B cell (primary cell): Measurements from ENCODE around the gene GET4. TPM values are rescaled to one million over a fixed set of nuclear protein-coding genes. Genes with fewer than 3 reads are reported as not detected.

ENCODE experiments used
- ATAC-seq: fragments of 200-7000 bp; cut with Tn5 transposase; one replicate; pipeline ENCODE4 v1.10.0; 2021; ENCODE audit warnings: low read depth, mild to moderate bottlenecking, moderate number of reproducible peaks, moderate library complexity
- CTCF ChIA-PET: fragments of 350-600 bp; sonication (Branson Sonifier 250); formaldehyde crosslinking; loops from one replicate; lab custom pipeline; 2021; ENCODE audit warnings: antibody characterized with exemption, inconsistent platforms; lab: Charles Lee
- POLR2A ChIA-PET: fragments of 350-600 bp; sonication (Branson Sonifier 250); formaldehyde crosslinking; loops from one replicate; lab custom pipeline; 2021; ENCODE audit warnings: antibody characterized with exemption; lab: Charles Lee
- DNase-seq: peaks from one replicate; pipeline ENCODE4 v3.0.0; 2013
- H2AFZ ChIP-seq: 2 replicates; pipeline ENCODE4 v1.6.1; 2012; ENCODE audit warnings: mild to moderate bottlenecking, low read depth, low read length; ENCODE audit not compliant: insufficient read depth, poor library complexity, severe bottlenecking
- H3K27ac ChIP-seq, 2 donors: 1 replicate in 1 of 2; 2 replicates in 1 of 2; pipeline ENCODE4 v1.5.1; 2012 to 2013; ENCODE audit warnings: low read length in 2 of 2, mild to moderate bottlenecking in 2 of 2, moderate library complexity in 1 of 2
- H3K27me3 ChIP-seq, 4 experiments: fragments of 200-600 bp in 1 of 4; sonication (generic) in 1 of 4; replicated peaks in 1 of 4; 1 replicate in 2 of 4; 2 replicates in 2 of 4; pipeline versions ENCODE4 v1.6.1 to v1.7.0; 2013 to 2016; ENCODE audit warnings: low read length in 3 of 4, mild to moderate bottlenecking in 2 of 4, mixed read lengths in 1 of 4, moderate library complexity in 1 of 4; ENCODE audit not compliant: insufficient read depth in 4 of 4, control insufficient read depth in 3 of 4; ENCODE audit errors: control extremely low read depth in 1 of 4
- H3K36me3 ChIP-seq, 2 experiments: replicated peaks in 1 of 2; 1 replicate in 1 of 2; 2 replicates in 1 of 2; pipeline versions ENCODE4 v1.6.1 to v1.7.1; 2013; ENCODE audit warnings: low read length in 1 of 2; ENCODE audit not compliant: insufficient read depth in 2 of 2, control insufficient read depth in 1 of 2; ENCODE audit errors: control extremely low read depth in 1 of 2, extremely low read depth in 1 of 2
- H3K4me1 ChIP-seq, 2 donors: fragments of 200-600 bp in 1 of 2; sonication (generic) in 1 of 2; 1 replicate in 1 of 2; 2 replicates in 1 of 2; pipeline versions ENCODE4 v1.5.1 to v1.6.1; 2013 to 2017; ENCODE audit warnings: low read length in 2 of 2; ENCODE audit not compliant: control insufficient read depth in 2 of 2, insufficient read depth in 2 of 2
- H3K4me2 ChIP-seq: replicated peaks from 2 replicates; pipeline ENCODE3; 2012; ENCODE audit warnings: mild to moderate bottlenecking, low read depth, low read length; ENCODE audit not compliant: poor library complexity, severe bottlenecking
- H3K4me3 ChIP-seq, 5 experiments: fragments of 200-600 bp in 1 of 5; sonication (generic) in 1 of 5; 1 replicate in 3 of 5; 2 replicates in 2 of 5; pipeline versions ENCODE4 v1.5.1 to v1.7.0; 2011 to 2016; ENCODE audit warnings: low read length in 4 of 5, mild to moderate bottlenecking in 4 of 5, low read depth in 2 of 5, control low read depth in 1 of 5, moderate library complexity in 1 of 5; ENCODE audit not compliant: insufficient read depth in 1 of 5; ENCODE audit errors: control extremely low read depth in 1 of 5, extremely low read depth in 1 of 5
- H3K79me2 ChIP-seq: fragments of 200-600 bp; sonication (generic); one replicate; pipeline ENCODE4 v1.6.0; 2016; ENCODE audit warnings: low read length; ENCODE audit not compliant: control insufficient read depth, insufficient read depth
- H3K9ac ChIP-seq: fragments of 200-600 bp; sonication (generic); 2 replicates; pipeline ENCODE4 v1.6.1; 2017; ENCODE audit warnings: mild to moderate bottlenecking, low read length, moderate library complexity
- H3K9me3 ChIP-seq, 3 donors: one replicate each; pipeline versions ENCODE4 v1.6.1 to v1.7.1; 2013; ENCODE audit warnings: low read length in 2 of 3; ENCODE audit not compliant: control insufficient read depth in 2 of 3, insufficient read depth in 1 of 3; ENCODE audit errors: control extremely low read depth in 1 of 3
- H4K20me1 ChIP-seq: 2 replicates; pipeline ENCODE4 v1.6.0; 2012; ENCODE audit warnings: mild to moderate bottlenecking, low read length; ENCODE audit not compliant: insufficient read depth, control insufficient read depth, poor library complexity, severe bottlenecking
- H3K27ac Mint-ChIP-seq: one replicate; pipeline ENCODE4 v1.8.0; 2021; ENCODE audit warnings: mixed read lengths
- H3K27me3 Mint-ChIP-seq: one replicate; pipeline ENCODE4 v1.8.0; 2021; ENCODE audit warnings: mixed read lengths
- H3K4me1 Mint-ChIP-seq: one replicate; pipeline ENCODE4 v1.8.0; 2021; ENCODE audit warnings: mixed read lengths
- H3K4me3 Mint-ChIP-seq: one replicate; pipeline ENCODE4 v1.8.0; 2021; ENCODE audit warnings: mixed read lengths
- H3K9me3 Mint-ChIP-seq: one replicate; pipeline ENCODE4 v1.8.0; 2022; ENCODE audit warnings: mixed read lengths; ENCODE audit not compliant: insufficient read depth
- CTCF ChIP-seq: fragments of 200-600 bp; IDR thresholded peaks from one replicate; pipeline ENCODE4 v1.8.0; 2022; ENCODE audit warnings: antibody characterized with exemption, mild to moderate bottlenecking
- EZH2 ChIP-seq: IDR thresholded peaks from 2 replicates; pipeline ENCODE4 v1.6.1; 2012; ENCODE audit warnings: borderline replicate concordance, low read depth, mild to moderate bottlenecking, moderate library complexity, low read length; ENCODE audit not compliant: insufficient read depth, poor library complexity, severe bottlenecking
- WGBS: methylation state at CpG from one replicate; pipeline ENCODE4 v1.1.5; 2013; ENCODE audit warnings: missing lambda C conversion rate; ENCODE audit not compliant: insufficient coverage; 5-methylcytosine and 5-hydroxymethylcytosine counted together
- intact Hi-C: fragments of 100-400 bp; cut with micrococcal nuclease; formaldehyde crosslinking; loops from one replicate; pipeline ENCODE4 v1.10.0; 2022
- polyA plus RNA-seq: library from polyadenylated mRNA; depleted of rRNA; stranded (reverse); fragments of >200 nt; gene quantifications from 2 replicates; pipeline ENCODE4 v1.2.3, GENCODE V29; 2012
- total RNA-seq, 2 donors: library from RNA; stranded (reverse); fragments of 120-200 nt in 1 of 2; gene quantifications; 1 replicate in 1 of 2; 2 replicates in 1 of 2; pipeline versions ENCODE4 v1.2.3 to v1.2.4, GENCODE V29; 2013 to 2022

The GET4 gene
- total and polyA plus RNA-seq, 2 donors (not counting 1 experiment from before 2014, with no cell fraction given): 53.5 to 65.5 TPM

- intact Hi-C loops: loop anchor here (1.0 to 10.0 kb wide), 6 partner anchors 14 to 233 kb away; partner anchors contain the start of genes ADAP1, COX19 and GPER1
- peak overlapping the region; percentile 85 for H3K4me3 Mint-ChIP-seq
- H3K4me2 ChIP-seq: peak overlapping the region; percentile 89
- H3K27me3 ChIP-seq: no peaks in the 10 kb centered on the region
- ATAC-seq: peak; percentile 40
- ChIA-PET CTCF (interaction anchor here (0.7 to 4.5 kb wide), 24 partner anchors 8 to 276 kb away, joined by 3 to 47 read pairs (median 4); a partner anchor contains a TSS), POLR2A (interaction anchor here (0.6 to 1.7 kb wide), 9 partner anchors 13 to 578 kb away, joined by 3 to 8 read pairs (median 4); partner anchors contain the start of genes ADAP1 and COX19)
- TF ChIP-seq EZH2 (no peak), CTCF (no peak)
- H3K36me3 ChIP-seq: no peaks in the 10 kb centered on the region
- no peaks in the 10 kb centered on the region for H3K27me3 Mint-ChIP-seq
- H3K27ac Mint-ChIP-seq: peak overlapping the region; percentile 68
- DNase-seq: peak; percentile 85
- peaks cover 18% of the 10 kb centered on the region for H3K4me1 Mint-ChIP-seq
- peak overlapping the region; percentile 65 for H3K9ac ChIP-seq
- 22% methylated on average over 53 of the region's 58 CpGs for WGBS
- peak overlapping the region; percentile 59 for H2AFZ ChIP-seq
- no peaks in the 10 kb centered on the region for H3K79me2 ChIP-seq
- no peaks in the 10 kb centered on the region for H3K9me3 Mint-ChIP-seq
- H4K20me1 ChIP-seq: no peaks in the 10 kb centered on the region
- peaks cover 16 to 20% of the 10 kb centered on the region in 2 donors for H3K4me1 ChIP-seq
- peak overlapping the region; percentile 1 to 33 for H3K27ac ChIP-seq
- H3K9me3 ChIP-seq: peaks cover 0 to 11% (median 0%) of the 10 kb centered on the region in 3 donors
- peak overlapping the region in 4 of 5 experiments; percentile 29 to 61 (median 51) for H3K4me3 ChIP-seq
Observed at GRCh38 chr7:909358-910329, 33.3 kb downstream of the GET4 start.
